MCF 10A (cell line): ENCODE data around the gene SORBS2. TPM values are rescaled to one million over a fixed set of nuclear protein-coding genes. Genes with fewer than 3 reads are reported as not detected.
A peak's percentile ranks its signal among the peaks of the same experiment; 100 is the strongest.

Experiments
- BruUV-seq: library from RNA; stranded (reverse); fragments of 400-500 nt; replicated peaks from 2 replicates; lab custom pipeline; 2021; lab: Mats Ljungman, UMichigan
- CTCF ChIA-PET: fragments of 300-600 bp; sonication (Branson Sonifier 250); formaldehyde crosslinking; extraction: SDS; loops from one replicate; lab custom pipeline; 2021; ENCODE audit warnings: antibody characterized with exemption, inconsistent platforms; lab: Yijun Ruan, JAX
- POLR2A ChIA-PET: fragments of 300-600, 350-650 bp; sonication (Branson Sonifier 250); formaldehyde crosslinking; extraction: SDS; loops from one replicate; lab custom pipeline; 2020; ENCODE audit warnings: antibody characterized with exemption, inconsistent platforms; lab: Yijun Ruan, JAX
- DNase-seq: peaks from one replicate; pipeline ENCODE4 v3.0.0-alpha.2; 2018; ENCODE audit not compliant: unreplicated experiment
- H3K27ac Mint-ChIP-seq: one replicate; pipeline ENCODE4 v1.8.0; 2022; ENCODE audit warnings: mild to moderate bottlenecking, low read depth, mixed read lengths; ENCODE audit not compliant: unreplicated experiment
- H3K27me3 Mint-ChIP-seq: one replicate; pipeline ENCODE4 v1.8.0; 2022; ENCODE audit warnings: mixed read lengths; ENCODE audit not compliant: insufficient read depth, unreplicated experiment
- H3K36me3 Mint-ChIP-seq: one replicate; pipeline ENCODE4 v1.8.0; 2022; ENCODE audit warnings: mild to moderate bottlenecking, moderate library complexity, mixed read lengths; ENCODE audit not compliant: insufficient read depth, unreplicated experiment
- H3K4me1 Mint-ChIP-seq: one replicate; pipeline ENCODE4 v1.8.0; 2022; ENCODE audit warnings: mixed read lengths; ENCODE audit not compliant: insufficient read depth, unreplicated experiment
- H3K4me3 Mint-ChIP-seq: one replicate; pipeline ENCODE4 v1.8.0; 2022; ENCODE audit warnings: mild to moderate bottlenecking, moderate library complexity, mixed read lengths; ENCODE audit not compliant: unreplicated experiment
- H3K9me3 Mint-ChIP-seq: one replicate; pipeline ENCODE4 v1.8.0; 2022; ENCODE audit warnings: mixed read lengths; ENCODE audit not compliant: unreplicated experiment
- CTCF ChIP-seq: fragments of 200-600 bp; IDR thresholded peaks from one replicate; pipeline ENCODE4 v1.8.0; 2022; ENCODE audit warnings: antibody characterized with exemption, mild to moderate bottlenecking; ENCODE audit not compliant: unreplicated experiment
- intact Hi-C: fragments of 100-400 bp; cut with micrococcal nuclease; formaldehyde crosslinking; loops from 2 replicates; pipeline ENCODE4 v1.14.1; 2022
- total RNA-seq: library from RNA; stranded (reverse); gene quantifications from 2 replicates; pipeline ENCODE4 v1.2.3, GENCODE V29; 2022

SORBS2 gene
- total RNA-seq, 1 experiment from 2014 or later, result 19.3 TPM

DNA sequence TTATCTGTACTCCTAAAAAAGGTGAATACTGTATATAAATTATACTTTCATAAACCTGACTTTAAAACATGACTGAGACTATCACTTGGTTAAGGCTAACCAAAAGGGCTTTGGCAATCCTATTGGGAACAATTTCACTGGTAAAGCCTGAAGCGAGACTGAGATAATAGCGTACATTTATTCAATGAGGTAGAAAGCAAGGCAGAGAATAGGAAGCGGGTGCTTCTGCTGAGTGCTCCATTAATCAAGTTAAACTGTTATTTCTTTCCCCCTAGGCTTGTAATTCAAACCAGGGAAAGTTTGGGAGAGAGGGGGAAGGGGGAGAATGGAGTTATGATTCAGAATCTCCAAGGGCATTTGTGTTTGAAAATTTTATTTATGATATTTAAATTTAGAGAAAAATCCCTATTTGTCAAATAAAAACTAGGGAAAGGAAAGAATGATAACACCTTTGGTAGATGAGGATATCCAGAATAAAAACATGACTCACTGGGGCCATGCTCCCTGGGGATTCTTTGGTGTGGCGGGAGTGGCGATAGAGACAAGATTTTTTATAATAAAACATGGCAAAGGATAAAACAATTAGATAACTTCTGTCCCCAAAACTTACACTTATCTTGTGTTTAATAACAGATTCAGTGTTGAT is 34.6 kb upstream of the SORBS2 start:
- DNase-seq, result peak; percentile 19
- Mint-ChIP-seq H3K27me3 (no peaks in the 10 kb centered on the region), H3K4me1 (peaks cover 15% of the 10 kb centered on the region), H3K4me3 (no peak overlapping the region), H3K36me3 (no peaks in the 10 kb centered on the region), H3K27ac (peak overlapping the region; percentile 9), H3K9me3 (no peaks in the 10 kb centered on the region)
- CTCF ChIA-PET, result no interaction called here
- BruUV-seq, result no TSS peak
- POLR2A ChIA-PET, result interaction anchor here (0.8 to 1.5 kb wide), 4 partner anchors 7 to 108 kb away, joined by 3 to 6 read pairs (median 5); partner anchors contain the start of gene SORBS2
- no peak for TF ChIP-seq CTCF
- intact Hi-C loops, result no loop called here

DNA sequence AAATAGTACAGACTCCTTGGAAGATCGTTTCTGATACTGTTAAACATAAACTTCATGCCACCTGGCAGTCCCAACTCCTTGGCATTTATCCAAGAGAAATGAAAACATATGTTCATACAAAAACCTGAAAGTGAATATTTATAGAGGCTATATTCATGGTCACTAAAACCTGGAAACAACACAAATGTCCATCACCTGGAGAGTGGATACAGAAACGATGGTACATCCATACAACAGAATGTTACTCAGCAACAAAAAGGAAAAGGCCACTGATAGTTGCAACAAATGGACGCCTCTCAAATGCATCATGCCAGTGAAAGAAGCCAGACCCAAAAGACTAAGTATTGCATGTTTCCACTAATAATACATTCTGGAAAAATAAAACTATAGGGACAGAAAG is 34.0 kb upstream of the SORBS2 start:
- TF ChIP-seq CTCF, result no peak
- H3K27me3 Mint-ChIP-seq, result no peaks in the 10 kb centered on the region
- BruUV-seq, result no TSS peak
- intact Hi-C loops, result no loop called here
- no peaks in the 10 kb centered on the region for H3K9me3 Mint-ChIP-seq
- no peak for DNase-seq
- ChIA-PET CTCF (no interaction called here), POLR2A (interaction anchor here (0.5 to 1.0 kb wide), 2 partner anchors 34 to 71 kb away, joined by 3 read pairs; no protein-coding TSS in a partner anchor)
- peaks cover 15% of the 10 kb centered on the region for H3K4me1 Mint-ChIP-seq
- peak overlapping the region; percentile 9 for H3K27ac Mint-ChIP-seq
- no peaks in the 10 kb centered on the region for H3K36me3 Mint-ChIP-seq
- no peak overlapping the region for H3K4me3 Mint-ChIP-seq

DNA sequence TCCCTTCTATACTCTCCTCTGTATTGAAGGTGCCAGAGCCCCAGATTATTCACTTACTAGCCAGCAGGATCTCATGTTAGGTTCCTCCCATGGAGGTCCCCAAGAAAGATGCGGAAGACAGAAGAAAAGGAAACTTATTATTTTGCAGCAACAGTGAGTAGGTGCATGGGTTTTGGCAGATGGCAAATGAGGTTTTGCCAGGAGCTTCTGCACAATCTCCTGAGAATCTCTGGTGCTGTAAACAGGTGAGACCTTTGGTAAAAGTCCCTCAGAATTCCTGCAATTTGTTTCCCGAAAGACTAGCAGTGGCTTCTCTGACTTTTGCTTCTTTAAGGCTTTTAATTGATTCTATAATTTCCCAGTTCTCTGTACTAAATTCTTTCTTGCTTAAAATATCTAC is 29.5 kb upstream of the SORBS2 start:
- Mint-ChIP-seq H3K4me3 (no peak overlapping the region), H3K27ac (no peak overlapping the region), H3K36me3 (no peaks in the 10 kb centered on the region), H3K27me3 (no peaks in the 10 kb centered on the region), H3K9me3 (no peaks in the 10 kb centered on the region), H3K4me1 (peaks cover 3% of the 10 kb centered on the region)
- intact Hi-C loops, result no loop called here
- ChIA-PET CTCF (no interaction called here), POLR2A (interaction anchor here (1.1 to 3.1 kb wide), 2 partner anchors 12 to 134 kb away, joined by 4 to 14 read pairs; no protein-coding TSS in a partner anchor)
- DNase-seq, result no peak
- no TSS peak for BruUV-seq
- TF ChIP-seq CTCF, result no peak

- H3K9me3 Mint-ChIP-seq, result no peaks in the 10 kb centered on the region
- no peak overlapping the region for H3K27ac Mint-ChIP-seq
- no peaks in the 10 kb centered on the region for H3K36me3 Mint-ChIP-seq
- DNase-seq, result no peak
- ChIA-PET CTCF (no interaction called here), POLR2A (interaction anchor here (3.1 kb wide), 1 partner anchor 12 kb away, joined by 14 read pairs; no protein-coding TSS in a partner anchor)
- H3K4me1 Mint-ChIP-seq, result no peaks in the 10 kb centered on the region
- intact Hi-C loops, result no loop called here
- no peaks in the 10 kb centered on the region for H3K27me3 Mint-ChIP-seq
- H3K4me3 Mint-ChIP-seq, result no peak overlapping the region
- no TSS peak for BruUV-seq
- TF ChIP-seq CTCF, result no peak
Observed at GRCh38 chr4:185840953-185841352, 29.0 kb upstream of the SORBS2 start.
